BLaER1 (cell line): ENCODE data around the gene BICRA.

Source experiments
- H3K27ac ChIP-seq: shearing (Covaris generic); formaldehyde crosslinking; 2 replicates; pipeline ENCODE4 v1.8.1; 2022
- H3K27me3 ChIP-seq: shearing (Covaris generic); formaldehyde crosslinking; 2 replicates; pipeline ENCODE4 v1.8.1; 2022
- H3K36me3 ChIP-seq: shearing (Covaris generic); formaldehyde crosslinking; 2 replicates; pipeline ENCODE4 v1.8.1; 2022
- H3K4me1 ChIP-seq: shearing (Covaris generic); formaldehyde crosslinking; 2 replicates; pipeline ENCODE4 v1.8.1; 2022
- H3K4me2 ChIP-seq: shearing (Covaris generic); formaldehyde crosslinking; 2 replicates; pipeline ENCODE4 v1.8.1; 2022
- H3K4me3 ChIP-seq: shearing (Covaris generic); formaldehyde crosslinking; 2 replicates; pipeline ENCODE4 v1.8.1; 2022
- H3K9ac ChIP-seq: shearing (Covaris generic); formaldehyde crosslinking; 2 replicates; pipeline ENCODE4 v1.8.1; 2022
- H3K9me3 ChIP-seq: shearing (Covaris generic); formaldehyde crosslinking; 2 replicates; pipeline ENCODE4 v1.8.1; 2022
- H4K20me1 ChIP-seq: shearing (Covaris generic); formaldehyde crosslinking; 2 replicates; pipeline ENCODE4 v1.8.1; 2022
- Cebpa-rat ChIP-seq: shearing (Covaris generic); IDR thresholded peaks from 2 replicates; pipeline ENCODE4 v1.8.1; 2022

The BICRA gene

DNA sequence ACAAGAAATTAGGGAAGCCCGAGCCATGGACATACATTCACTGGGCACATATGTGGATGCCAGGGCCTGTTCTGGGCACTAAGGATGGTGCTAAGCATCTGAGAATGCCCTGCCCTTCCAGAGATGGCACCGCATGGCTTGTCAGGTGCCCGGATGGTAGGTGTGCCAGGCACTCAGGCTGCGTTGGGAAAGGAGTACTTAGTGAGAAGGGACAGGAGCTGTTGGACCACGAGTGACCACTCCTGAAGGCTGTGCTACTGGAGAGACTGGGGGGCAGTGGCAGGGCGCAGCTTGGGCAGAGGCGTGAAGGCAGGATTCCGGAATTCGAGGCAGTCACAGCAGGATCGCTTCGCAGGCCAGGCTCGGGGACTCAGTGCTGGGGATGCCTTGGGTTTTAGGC is 66.3 kb downstream of the BICRA start:
- TF ChIP-seq Cebpa-rat, result no peak
- Histone ChIP-seq H4K20me1 (peaks cover 61% of the 10 kb centered on the region), H3K4me3 (no peak overlapping the region), H3K36me3 (peaks cover 85% of the 10 kb centered on the region), H3K4me1 (peaks cover 7% of the 10 kb centered on the region), H3K4me2 (no peak overlapping the region), H3K27ac (no peak overlapping the region), H3K9ac (no peak overlapping the region), H3K9me3 (no peaks in the 10 kb centered on the region), H3K27me3 (no peaks in the 10 kb centered on the region)

DNA sequence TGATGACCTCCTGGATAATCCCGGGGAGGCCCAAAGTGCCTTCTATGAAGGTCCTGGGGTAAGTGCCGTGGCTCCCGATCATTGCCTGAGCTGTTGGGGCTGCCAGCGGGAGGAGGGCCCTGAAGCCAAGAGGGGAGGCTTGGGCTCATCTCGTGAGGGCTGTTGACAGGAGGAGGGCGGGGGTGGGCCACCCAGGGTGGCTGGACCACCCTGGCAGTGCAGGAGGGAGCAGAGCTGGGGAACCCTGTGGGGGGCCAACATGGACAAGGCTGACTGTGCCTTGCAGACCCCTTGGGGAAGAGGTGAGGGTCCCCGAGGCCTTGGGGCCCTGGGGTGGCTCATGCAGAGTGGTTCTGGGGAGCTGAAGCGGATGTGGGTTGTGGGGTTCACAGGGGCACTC is 66.9 kb downstream of the BICRA start:
- Histone ChIP-seq H3K4me2 (no peak overlapping the region; the same call in 1 of the 2 replicates), H3K4me3 (no peak overlapping the region), H3K36me3 (peaks cover 85% of the 10 kb centered on the region), H3K27me3 (no peaks in the 10 kb centered on the region), H3K27ac (no peak overlapping the region), H3K9me3 (no peaks in the 10 kb centered on the region), H4K20me1 (peaks cover 55% of the 10 kb centered on the region), H3K4me1 (peaks cover 1% of the 10 kb centered on the region), H3K9ac (no peak overlapping the region)
- no peak for TF ChIP-seq Cebpa-rat

- TF ChIP-seq Cebpa-rat, result no peak
- Histone ChIP-seq H3K36me3 (peaks cover 89% of the 10 kb centered on the region), H3K4me2 (no peak overlapping the region), H3K9me3 (no peaks in the 10 kb centered on the region), H3K27me3 (no peaks in the 10 kb centered on the region), H3K9ac (no peak overlapping the region), H3K4me1 (no peaks in the 10 kb centered on the region; the same call in 1 of the 2 replicates), H3K27ac (no peak overlapping the region), H3K4me3 (no peak overlapping the region), H4K20me1 (peaks cover 49% of the 10 kb centered on the region)
Measured at GRCh38 chr19:47676811-47677210, 67.9 kb downstream of the BICRA start.

DNA sequence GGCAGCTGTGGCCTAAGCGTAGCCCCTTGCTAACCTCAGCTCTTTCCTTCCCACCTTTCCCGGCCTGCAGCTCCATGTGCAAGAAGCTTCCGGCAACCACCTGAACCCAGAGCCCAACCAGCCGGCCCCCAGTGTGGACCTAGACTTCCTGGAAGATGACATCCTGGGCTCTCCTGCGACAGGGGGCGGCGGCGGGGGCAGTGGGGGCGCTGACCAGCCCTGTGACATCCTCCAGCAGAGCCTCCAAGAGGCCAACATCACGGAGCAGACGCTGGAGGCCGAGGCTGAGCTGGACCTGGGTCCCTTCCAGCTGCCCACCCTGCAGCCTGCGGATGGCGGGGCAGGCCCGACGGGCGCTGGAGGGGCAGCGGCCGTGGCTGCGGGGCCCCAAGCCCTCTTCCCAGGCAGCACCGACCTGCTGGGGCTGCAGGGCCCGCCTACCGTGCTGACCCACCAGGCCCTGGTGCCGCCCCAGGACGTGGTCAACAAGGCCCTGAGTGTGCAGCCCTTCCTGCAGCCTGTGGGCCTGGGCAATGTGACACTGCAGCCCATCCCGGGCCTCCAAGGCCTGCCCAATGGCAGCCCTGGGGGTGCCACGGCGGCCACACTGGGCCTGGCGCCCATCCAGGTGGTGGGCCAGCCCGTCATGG is 70.4 kb downstream of the BICRA start:
- Histone ChIP-seq H3K27me3 (no peaks in the 10 kb centered on the region), H3K36me3 (peaks cover 90% of the 10 kb centered on the region)

DNA sequence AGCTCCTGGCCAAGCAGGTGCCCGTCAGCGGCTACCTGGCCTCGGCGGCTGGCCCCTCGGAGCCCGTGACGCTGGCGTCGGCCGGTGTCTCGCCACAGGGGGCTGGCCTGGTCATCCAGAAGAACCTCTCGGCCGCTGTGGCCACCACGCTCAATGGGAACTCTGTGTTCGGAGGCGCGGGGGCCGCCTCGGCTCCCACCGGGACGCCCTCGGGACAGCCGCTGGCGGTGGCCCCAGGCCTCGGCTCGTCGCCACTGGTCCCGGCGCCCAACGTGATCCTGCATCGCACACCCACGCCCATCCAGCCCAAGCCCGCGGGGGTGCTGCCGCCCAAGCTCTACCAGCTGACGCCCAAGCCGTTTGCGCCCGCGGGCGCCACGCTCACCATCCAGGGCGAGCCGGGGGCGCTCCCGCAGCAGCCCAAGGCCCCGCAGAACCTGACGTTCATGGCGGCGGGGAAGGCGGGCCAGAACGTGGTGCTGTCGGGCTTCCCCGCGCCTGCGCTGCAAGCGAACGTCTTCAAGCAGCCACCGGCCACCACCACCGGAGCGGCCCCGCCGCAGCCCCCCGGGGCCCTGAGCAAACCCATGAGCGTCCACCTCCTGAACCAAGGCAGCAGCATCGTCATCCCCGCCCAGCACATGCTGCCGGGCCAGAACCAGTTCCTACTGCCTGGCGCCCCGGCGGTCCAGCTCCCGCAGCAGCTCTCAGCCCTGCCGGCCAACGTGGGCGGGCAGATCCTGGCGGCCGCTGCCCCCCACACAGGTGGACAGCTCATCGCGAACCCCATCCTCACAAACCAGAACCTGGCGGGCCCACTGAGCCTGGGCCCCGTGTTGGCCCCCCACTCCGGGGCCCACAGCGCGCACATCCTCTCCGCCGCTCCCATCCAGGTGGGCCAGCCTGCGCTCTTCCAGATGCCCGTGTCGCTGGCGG is 71.3 kb downstream of the BICRA start:
- H4K20me1 ChIP-seq, result peaks cover 52% of the 10 kb centered on the region
- no peak for TF ChIP-seq Cebpa-rat
- no peaks in the 10 kb centered on the region for H3K9me3 ChIP-seq
- no peak overlapping the region for H3K9ac ChIP-seq
- no peaks in the 10 kb centered on the region for H3K27me3 ChIP-seq
- no peak overlapping the region for H3K4me3 ChIP-seq
- no peaks in the 10 kb centered on the region; the same call in 1 of the 2 replicates for H3K4me1 ChIP-seq
- H3K27ac ChIP-seq, result no peak overlapping the region
- no peak overlapping the region for H3K4me2 ChIP-seq
- H3K36me3 ChIP-seq, result peaks cover 90% of the 10 kb centered on the region

More for the DNA sequence above, 70.4 kb downstream of the BICRA start:
- H3K4me3 ChIP-seq, result no peak overlapping the region
- no peak overlapping the region for H3K9ac ChIP-seq
- H3K27ac ChIP-seq, result no peak overlapping the region
- TF ChIP-seq Cebpa-rat, result no peak
- H3K4me1 ChIP-seq, result no peaks in the 10 kb centered on the region; the same call in 1 of the 2 replicates
- no peak overlapping the region for H3K4me2 ChIP-seq
- no peaks in the 10 kb centered on the region for H3K9me3 ChIP-seq
- H4K20me1 ChIP-seq, result peaks cover 53% of the 10 kb centered on the region

DNA sequence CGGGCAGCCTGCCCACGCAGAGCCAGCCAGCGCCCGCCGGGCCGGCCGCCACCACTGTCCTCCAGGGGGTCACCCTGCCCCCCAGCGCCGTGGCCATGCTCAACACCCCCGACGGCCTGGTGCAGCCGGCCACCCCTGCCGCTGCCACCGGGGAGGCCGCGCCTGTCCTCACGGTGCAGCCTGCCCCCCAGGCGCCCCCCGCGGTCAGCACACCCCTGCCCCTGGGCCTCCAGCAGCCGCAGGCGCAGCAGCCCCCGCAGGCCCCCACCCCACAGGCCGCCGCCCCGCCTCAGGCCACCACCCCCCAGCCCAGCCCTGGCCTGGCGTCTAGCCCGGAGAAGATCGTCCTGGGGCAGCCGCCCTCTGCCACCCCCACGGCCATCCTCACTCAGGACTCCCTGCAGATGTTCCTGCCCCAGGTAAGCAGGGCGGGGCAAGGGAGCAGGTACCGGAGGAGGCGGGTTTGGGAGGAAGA is 72.0 kb downstream of the BICRA start:
- Histone ChIP-seq H3K36me3 (peaks cover 91% of the 10 kb centered on the region), H3K9ac (no peak overlapping the region), H3K27me3 (no peaks in the 10 kb centered on the region), H3K27ac (no peak overlapping the region), H3K4me1 (no peaks in the 10 kb centered on the region; the same call in 1 of the 2 replicates), H4K20me1 (peaks cover 50% of the 10 kb centered on the region), H3K4me2 (no peak overlapping the region), H3K4me3 (no peak overlapping the region), H3K9me3 (no peaks in the 10 kb centered on the region)
- no peak for TF ChIP-seq Cebpa-rat

DNA sequence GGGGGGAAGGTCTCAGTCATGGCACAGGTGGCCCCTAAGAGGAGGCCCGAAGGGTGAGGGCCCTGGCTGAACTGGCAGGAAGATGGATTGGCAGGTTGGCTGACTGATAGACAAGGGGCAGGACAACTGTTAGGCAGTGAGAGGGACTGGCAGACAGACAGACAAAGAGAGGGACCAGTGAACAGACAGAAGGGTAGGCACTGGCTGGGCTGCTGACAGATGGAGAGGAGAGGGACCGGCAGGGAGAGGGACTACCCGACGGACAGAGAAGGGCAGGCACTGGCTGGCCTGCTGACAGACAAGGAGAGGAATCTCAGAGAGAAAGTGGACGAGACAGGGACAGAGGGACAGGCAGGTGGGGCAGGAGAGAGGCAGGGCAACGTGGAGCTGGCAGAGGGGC is 72.5 kb downstream of the BICRA start:
- Histone ChIP-seq H3K4me3 (no peak overlapping the region), H3K9ac (no peak overlapping the region), H3K36me3 (peaks cover 92% of the 10 kb centered on the region), H3K4me2 (no peak overlapping the region), H3K4me1 (no peaks in the 10 kb centered on the region; the same call in 1 of the 2 replicates), H4K20me1 (peaks cover 51% of the 10 kb centered on the region), H3K27me3 (no peaks in the 10 kb centered on the region), H3K27ac (no peak overlapping the region), H3K9me3 (no peaks in the 10 kb centered on the region)
- no peak for TF ChIP-seq Cebpa-rat

DNA sequence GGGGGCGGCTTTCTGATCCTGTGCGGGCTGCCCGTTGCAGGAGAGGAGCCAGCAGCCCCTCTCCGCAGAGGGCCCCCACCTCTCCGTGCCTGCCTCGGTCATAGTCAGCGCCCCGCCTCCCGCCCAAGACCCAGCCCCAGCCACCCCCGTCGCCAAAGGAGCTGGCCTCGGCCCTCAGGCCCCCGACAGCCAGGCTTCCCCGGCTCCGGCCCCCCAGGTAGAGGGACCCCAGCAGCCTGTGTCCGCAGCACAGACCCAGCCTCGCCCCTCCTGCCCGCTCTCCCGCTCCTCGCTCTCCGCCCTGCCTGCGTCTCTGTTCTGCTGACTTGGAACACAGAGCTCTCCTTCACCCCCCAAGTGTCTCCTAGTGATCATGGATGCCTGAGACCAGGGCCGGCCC is 73.0 kb downstream of the BICRA start:
- Histone ChIP-seq H3K9ac (no peak overlapping the region), H3K4me2 (no peak overlapping the region), H3K9me3 (no peaks in the 10 kb centered on the region), H3K4me1 (no peaks in the 10 kb centered on the region; the same call in 1 of the 2 replicates), H3K27ac (no peak overlapping the region), H3K27me3 (no peaks in the 10 kb centered on the region), H4K20me1 (peaks cover 54% of the 10 kb centered on the region), H3K4me3 (no peak overlapping the region), H3K36me3 (peaks cover 92% of the 10 kb centered on the region)
- no peak for TF ChIP-seq Cebpa-rat

DNA sequence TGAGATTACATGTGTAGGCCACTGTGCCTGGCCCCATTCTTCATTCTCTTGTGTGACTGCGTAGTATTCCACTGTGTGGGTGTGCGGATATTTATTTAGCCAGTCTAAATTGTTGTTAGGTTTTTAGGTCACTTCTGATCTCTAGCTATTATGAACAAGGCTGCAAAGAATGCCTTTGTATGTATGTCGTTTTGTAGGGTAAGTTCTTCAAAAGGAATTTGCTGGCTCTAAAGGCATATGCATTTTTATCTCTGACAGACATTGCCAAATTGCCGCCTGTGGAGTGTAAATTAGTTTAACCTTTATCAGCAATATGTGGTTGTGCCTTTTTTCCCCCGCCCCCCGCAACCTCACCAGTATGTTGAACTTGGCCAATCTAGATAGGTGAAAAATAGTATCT is 74.0 kb downstream of the BICRA start:
- Histone ChIP-seq H3K36me3 (peaks cover 89% of the 10 kb centered on the region), H3K4me3 (no peak overlapping the region), H4K20me1 (peaks cover 54% of the 10 kb centered on the region), H3K9ac (no peak overlapping the region), H3K4me1 (no peaks in the 10 kb centered on the region), H3K9me3 (no peaks in the 10 kb centered on the region), H3K4me2 (no peak overlapping the region), H3K27ac (no peak overlapping the region), H3K27me3 (no peaks in the 10 kb centered on the region)
- TF ChIP-seq Cebpa-rat, result no peak
